ENCODE data around the gene CFAP54.

- TF ChIP-seq SIN3A (IDR thresholded peaks at IDR 0.05; ENCODE audit: borderline replicate concordance, insufficient read depth, low read depth, low read length) (no peak), CTCF (IDR thresholded peaks at IDR 0.05) (no peak), POLR2AphosphoS5 (IDR thresholded peaks at IDR 0.05; ENCODE audit: low read depth, low read length) (no peak), REST (IDR thresholded peaks at IDR 0.05; ENCODE audit: insufficient read depth in 1 of 2, low read depth in 2 of 2, low read length in 1 of 2) (no peak)
Observed at GRCh38 chr12:96866801-96867590, 377.6 kb downstream of the CFAP54 start.
